ELR (cell line): ENCODE results near the gene FAM171A1.
A peak's percentile ranks its signal among the peaks of the same experiment; 100 is the strongest.
"Not testable (repeated sequence)": the region's sequence is repeated elsewhere in the genome, so short reads cannot be mapped to it uniquely, and the experiment has no call there.

ENCODE experiments used
- DNase-seq: peaks from one replicate; pipeline ENCODE4 v3.0.0-alpha.2; 2015; ENCODE audit warnings: low read depth

The FAM171A1 gene

DNA sequence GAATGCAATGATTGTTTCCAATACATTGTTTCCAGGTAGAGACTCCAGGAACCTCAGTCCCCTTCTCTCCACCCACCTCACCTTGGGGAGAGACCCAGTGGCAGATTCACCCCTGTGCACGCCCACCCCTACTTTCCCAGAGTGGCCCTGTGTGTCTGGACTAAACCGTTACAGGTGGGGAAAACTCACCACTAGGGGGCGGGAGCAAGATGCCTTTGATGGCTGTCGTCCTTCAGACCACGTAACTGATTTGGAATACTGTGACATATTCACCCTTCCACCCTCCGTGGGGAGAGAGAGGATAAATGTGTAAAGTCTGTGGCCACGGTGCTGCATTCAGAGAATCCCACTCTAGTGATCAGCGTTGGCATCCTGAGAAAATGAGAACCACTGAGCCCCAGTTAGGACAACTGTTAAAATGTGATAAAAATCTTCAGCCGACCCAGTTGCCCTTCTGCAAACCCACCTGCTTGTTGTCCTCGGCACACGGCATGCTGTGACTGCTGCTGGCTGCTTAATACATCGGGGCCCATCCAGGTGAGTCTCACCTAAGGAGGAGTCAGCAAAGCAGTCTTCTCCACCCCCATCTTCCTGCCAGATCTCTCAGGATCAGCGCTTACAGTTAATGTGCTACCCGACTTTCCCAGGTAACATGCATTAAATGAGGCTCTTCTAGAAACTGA, 161.1 kb downstream of the FAM171A1 start:
- peak; percentile 89 for DNase-seq

DNA sequence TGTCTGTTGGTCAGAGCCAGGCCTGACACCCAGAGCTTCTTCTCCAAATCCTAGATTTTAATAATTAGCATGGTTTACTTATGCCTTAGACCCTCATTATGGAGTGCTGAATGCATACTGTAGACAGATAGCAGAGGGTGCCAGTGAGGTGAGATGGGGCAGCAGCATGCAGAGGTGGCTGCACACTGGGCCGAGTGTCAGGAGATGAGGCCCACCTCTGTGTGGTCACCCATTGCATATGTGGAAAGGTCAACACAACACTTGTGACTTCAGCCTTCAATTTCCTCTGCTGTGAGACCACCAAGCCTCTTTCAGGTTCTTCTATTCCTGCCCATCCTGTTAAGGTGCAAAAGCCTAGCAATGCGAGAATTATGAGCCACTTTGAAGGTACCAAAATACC, 162.9 kb downstream of the FAM171A1 start:
- DNase-seq, result no peak

DNA sequence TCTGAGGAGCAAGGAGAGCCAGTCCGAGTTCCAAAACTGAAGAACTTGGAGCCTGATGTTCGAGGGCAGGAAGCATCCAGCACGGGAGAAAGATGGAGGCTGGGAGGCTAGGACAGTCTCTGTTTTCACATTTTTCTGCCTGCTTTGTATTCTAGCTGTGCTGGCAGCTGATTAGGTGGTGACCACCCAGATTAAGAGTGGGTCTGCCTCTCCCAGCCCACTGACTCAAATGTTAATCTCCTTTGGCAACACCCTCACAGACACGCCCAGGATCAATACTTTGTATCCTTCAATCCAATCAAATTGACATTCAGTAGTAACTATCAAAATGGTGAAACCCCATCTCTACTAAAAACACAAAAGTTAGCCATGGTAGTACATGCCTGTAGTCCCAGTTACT, 163.7 kb downstream of the FAM171A1 start:
- not testable (repeated sequence) for DNase-seq

DNA sequence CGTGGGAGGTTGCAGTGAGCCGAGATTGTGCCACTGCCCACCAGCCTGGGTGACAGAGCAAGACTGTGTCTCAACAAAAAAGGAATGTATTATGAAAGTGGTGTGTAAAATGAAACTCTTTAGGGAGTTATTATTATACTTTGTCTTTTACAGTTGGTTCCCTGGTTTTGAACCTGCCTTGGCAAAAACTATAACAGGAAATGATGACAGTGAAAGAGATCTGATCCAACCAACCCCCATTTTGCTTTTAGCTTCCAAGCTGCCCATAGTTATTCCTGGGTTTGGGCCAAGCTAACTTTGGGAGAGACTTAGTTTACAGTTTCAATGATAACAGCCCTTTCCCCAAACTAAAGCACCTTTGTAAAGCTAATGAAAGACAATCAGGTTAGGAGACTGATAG, 168.4 kb downstream of the FAM171A1 start:
- no peak for DNase-seq

DNA sequence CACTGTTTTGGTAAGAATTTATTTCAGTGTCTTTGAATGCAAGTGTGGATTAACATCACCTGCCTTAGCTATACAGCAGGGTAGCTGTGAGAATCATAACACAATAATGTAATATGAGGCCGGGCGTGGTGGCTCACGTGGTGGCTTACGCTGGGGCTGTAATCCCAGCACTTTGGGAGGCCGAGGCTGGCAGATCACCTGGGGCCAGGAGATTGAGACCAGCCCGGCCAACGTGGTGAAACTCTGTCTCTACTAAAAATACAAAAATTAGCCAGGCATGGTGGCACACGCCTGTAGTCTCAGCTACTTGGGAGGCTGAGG, 168.8 kb downstream of the FAM171A1 start:
- DNase-seq, result not testable (repeated sequence)

DNA sequence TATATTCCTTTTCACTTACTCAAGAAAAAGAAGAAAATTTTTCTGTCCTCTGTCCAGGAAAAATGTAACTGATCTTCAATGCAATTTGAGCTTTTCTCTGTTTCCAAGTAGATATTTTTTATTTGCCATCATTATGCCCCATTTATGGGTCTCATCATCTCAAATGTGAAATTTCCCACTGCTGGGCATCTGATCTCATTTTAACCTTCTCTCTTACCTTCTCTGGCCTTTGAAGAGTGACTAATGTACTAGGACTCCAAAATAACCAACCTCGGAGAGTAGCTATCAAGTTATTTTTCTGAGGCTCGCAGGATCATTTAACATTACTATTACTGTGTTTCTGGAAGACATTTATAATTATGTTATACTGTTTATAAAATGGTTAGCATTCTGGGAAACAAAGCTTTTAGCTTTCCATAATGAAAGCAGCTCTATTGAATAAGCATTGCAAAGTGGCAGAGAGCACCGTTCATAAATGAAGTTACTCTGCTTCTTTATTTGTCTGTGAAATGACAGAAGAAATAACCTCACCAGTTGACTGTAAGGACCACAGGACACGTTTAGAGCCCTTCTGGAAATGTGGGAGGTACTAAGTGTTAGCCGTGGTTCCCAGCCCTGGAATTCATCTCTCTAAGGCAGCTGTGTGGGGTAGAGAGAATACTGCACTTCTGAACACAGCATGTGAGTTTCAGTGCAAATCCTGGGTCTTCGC, 169.3 kb downstream of the FAM171A1 start:
- peak; percentile 91 for DNase-seq

DNA sequence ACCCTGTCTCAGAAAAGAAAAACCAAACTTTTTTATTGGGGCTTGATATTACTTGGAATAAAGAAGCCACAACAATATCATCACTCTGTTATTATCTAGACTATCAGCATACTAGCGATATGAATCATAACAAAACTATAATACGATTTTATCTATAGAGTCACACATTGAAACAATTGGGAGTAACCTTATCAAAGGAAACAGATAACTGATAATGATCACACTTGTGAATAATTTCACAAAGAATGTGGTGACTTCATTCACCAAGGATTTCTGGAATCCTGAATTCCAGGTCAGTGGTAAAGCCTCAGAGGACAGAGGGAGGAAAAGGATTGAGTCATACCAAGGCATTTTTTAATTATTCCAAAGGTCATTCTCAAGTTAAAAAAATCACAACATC, 170.5 kb downstream of the FAM171A1 start:
- DNase-seq, result peak; percentile 99

DNA sequence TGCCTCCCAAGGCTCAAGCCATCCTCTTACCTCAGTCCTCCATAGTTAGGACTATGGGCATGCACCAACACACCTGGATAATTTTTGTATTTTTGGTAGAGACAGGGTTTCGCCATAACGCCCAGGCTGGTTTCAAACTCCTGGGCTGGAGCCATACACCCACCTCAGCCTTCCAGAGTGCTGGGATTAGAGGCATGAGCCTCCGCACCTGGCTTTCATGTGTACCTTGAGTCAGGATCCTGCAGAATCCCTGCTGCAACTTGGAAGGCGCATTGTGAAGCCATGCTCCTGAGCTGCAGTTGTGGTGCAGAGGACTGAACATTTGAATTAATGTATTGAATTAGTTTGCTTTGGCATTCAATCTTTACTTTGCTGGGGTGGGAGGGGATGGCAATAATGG, 173.2 kb downstream of the FAM171A1 start:
- DNase-seq, result no peak

DNA sequence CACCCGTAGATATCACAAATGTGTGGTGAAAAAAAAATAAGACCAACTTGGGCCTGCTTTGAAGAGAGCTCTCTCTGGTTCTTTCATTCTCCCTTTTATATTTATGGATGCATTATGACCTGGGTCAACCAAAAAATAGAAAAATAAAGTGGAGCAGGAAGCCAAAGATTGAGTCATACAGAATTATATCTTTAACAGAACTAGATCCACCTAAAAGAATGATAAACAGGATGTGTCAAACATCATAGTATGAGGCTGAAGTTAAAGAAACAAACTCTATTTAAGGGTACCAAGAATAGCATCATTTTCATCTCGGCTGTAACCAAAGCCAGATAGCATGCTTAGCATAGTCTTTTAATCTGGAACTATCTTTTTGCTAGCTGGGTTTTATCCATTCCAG, 173.8 kb downstream of the FAM171A1 start:
- peak; percentile 80 for DNase-seq

DNA sequence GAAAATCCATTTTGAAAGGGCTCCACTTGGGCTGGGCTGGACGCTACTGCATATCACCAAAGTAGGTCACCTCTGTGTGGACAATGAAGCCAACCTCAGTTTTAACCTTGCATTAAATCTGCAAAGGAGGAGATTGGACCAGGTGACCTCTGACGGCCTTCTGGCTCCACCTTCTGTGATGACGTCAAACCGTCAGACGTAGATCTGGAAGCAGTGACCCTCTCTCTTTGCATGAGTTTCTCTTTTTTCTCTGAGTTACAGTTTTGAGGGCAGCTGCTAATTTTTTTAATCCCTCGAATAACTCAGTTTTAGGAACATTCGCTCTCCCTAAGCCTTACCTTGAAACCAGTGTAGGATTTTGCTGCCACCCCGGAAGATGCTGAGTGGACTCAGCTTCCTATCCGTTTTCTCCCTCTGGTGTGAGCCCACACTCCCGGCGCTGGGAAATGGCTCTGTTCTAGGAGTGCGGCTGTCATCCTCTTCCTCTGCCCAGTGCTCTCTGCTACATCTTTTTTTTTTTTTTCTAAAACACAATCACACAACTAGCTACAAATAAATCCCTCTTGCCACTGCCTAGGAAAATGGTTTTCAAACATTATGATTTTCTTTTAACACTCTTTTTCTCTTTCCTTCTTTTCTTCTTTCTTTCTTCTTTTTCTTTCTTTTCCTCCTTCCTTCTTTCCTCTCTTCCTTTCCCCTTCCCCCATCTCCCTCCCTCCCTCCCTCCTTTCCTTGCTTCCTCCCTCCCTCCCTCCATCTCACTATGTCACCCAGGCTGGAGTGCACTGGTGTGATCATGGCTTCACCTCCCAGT, 174.9 kb downstream of the FAM171A1 start:
- DNase-seq, result peak; percentile 57

DNA sequence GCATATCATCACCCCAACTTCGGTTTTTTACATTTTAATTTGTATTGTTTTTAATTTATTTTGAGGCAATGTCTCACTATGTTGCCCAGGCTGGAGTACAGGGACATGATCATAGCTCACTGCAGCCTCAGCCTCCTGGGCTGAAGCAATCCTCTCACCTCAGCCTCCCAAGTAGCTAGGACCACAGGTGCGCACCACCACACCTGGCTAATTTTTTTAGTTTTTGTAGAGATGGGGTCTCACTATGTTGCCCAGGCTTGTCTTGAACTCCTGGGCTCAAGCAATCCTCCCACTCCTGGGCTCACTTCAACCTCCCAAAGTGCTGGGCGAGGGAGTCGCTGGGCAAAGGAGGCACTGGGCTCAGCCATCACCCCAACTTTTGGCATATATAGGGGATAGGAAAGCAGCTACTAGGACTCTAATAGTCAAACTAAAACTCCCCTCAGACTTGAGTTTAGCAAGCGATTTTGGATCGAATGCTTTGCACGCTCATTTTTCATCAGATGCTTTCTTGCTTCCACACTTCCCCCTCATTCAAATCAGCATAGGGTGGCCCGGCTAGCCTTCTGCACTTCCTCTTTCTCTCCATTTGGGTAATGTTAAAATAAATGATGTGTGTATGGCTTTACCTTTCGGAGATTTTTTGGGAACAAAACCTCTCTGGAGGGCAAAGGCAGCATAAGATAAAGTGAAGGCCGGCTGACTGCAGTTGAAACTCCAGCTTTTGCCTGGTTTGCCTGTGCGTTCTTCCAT, 181.8 kb downstream of the FAM171A1 start:
- DNase-seq, result no peak

DNA sequence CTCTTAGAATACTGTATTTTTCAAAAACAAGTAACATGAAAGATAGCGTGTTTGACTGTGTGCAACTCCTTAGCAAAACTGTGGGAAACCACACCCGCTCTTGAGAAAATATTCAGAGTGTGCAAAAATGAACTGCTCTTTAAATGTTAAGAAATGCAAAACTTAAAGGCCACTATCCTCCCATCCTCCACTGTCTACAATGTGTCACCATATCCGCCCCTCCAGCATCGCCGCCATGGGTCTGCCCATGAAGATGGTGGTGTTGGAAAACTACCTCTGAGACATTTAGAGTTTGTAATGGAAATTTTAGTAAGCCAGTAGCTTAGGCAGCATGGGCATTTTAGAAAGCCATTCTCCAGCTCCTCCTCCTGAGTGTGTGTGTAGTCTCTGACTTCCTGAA, 182.5 kb downstream of the FAM171A1 start:
- no peak for DNase-seq

DNA sequence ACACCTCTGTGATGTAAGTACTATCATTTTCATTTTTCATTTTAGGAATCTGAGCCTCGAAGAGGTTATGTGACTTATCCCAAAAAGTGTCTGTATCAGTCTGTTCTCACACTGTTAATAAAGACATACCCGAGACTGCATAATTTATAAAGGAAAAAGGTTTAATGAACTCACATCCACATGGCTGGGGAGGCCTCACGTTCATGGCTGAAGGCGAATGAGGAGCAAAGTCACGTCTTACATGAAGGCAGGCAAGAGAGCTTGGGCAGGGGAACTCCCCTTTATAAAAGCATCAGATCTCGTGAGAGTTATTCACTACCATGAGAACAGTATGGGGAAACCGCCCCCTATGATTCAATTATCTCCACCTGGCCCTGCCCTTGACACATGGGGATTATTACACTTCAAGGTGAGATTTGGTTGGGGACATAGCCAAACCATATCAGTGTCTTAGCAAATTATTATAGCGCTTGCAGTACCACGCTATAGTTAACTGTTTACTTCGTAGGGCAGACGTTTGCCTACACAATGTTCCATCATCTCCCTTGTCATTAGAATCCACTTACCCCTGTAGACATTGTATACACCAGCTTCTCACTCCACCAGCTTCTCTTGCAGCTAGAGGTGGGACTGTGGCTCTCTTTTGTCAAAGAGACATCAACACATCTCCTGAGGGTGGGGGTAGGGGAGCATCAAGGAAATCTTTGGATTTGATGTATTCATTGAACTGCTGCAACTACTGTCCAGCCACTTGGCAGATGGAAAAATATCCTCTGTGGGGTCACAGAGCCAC, 187.2 kb downstream of the FAM171A1 start:
- no peak for DNase-seq

DNA sequence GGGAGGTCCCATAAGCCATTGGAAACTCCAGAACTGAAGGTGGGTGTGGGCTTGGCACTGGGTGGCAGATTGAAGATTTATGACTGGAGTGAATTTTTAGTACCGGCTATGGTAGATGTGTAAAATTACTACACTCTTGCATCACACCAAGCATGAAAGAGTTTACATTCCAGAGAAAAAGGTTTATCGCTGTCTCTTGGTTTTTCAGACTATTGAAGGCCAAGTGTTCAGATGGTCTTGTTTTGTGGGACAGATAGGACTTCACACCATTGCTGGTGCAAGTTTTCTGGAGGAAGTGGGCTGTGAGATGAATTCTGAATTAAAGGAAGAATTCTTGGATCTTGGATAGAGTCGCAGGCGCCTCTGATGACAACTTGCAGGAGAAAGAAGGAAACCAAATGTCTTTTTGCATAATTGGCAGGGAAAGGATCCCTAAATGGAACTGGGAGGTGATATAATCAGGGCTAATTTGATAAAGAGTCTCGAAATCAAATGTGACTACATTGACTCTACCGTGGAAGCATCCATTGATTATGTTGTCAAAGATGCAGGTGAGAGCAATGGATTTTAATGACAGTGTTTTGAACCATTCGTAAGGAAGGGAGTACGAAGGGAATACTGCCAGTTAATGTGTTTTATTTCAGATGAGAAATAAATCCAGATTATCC, 188.4 kb downstream of the FAM171A1 start:
- DNase-seq, result no peak

DNA sequence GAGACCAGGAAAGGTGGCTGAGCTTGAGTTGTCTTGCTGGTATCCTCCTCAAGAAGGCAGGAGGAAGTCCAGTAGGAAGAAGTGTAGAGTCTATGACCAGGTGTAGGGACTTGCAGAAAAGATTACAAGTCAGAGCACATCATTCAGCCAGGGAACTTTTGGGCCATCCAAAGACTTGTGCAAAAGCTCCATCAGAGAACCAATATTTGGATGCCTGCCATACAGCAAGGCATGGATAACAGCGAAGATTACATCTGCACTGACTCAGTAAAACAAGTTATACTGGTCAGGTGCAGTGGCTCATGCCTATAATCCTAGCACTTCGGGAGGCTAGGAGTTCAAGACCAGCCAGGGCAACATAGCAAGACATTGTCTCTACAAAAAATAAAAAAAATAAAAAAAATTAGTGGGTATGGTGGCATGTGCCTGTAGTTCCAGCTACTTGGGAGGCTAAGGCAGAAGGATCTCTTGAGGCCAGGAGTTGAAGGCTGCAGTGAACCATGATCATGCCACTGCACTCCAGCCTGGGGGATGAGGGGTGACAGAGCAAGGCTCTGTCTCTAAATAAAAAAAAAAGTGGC, 189.4 kb downstream of the FAM171A1 start:
- no peak for DNase-seq

DNA sequence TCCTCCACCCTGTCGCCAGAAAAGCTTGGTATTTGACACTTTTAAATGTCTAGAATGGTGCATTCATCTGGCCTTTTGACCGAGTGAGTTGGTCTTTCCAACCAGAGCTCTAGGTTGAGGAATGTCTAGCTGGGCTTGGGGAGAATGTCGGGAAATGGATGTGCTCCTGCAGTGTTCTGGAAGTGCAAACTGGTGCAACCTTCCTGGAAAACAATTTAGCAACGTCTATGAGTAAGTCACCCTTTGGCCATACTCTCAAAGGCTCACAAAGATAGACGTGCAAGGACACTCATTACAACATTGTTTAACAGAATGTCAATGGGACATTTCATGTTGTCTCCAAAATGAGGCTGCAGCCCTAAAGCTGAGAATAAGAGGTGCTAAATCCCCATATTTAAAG, 190.4 kb downstream of the FAM171A1 start:
- DNase-seq, result peak; percentile 42

DNA sequence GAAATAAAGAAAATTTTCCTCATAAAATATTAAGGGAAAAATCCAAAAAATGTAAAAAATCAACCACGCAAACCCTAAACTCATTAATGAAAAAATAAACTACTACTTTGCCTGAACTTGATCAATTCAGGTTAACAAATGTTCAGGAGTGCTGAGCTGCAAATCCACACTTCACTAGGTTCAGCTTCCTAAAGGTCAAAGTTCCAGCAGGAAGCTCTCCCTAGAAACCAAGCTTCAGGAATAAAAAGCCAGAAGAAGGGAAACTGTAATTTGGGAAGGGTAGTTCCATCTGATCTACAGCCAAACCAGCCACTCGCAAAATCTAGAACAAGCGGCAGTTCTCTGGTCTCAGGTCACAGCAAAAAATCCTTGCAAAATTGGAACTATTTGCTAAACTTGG, 194.8 kb downstream of the FAM171A1 start:
- no peak for DNase-seq

DNA sequence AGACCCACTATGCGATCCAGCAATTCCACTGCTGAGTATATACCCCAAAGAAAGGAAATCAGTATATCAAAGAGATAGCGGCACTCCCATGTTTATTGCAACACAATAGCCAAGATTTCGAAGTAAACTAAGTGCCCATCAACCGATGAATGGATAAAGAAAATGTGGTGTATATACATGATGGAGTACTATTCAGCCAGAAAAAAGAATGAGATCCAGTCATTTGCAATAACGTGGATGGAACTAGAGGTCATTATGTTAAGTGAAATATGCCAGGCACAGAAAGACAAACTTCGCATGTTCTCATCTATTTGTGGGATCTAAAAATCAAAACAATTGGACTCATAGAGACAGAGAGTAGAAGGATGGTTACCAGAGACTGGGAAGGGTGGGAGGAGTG, 195.5 kb downstream of the FAM171A1 start:
- no peak for DNase-seq

DNA sequence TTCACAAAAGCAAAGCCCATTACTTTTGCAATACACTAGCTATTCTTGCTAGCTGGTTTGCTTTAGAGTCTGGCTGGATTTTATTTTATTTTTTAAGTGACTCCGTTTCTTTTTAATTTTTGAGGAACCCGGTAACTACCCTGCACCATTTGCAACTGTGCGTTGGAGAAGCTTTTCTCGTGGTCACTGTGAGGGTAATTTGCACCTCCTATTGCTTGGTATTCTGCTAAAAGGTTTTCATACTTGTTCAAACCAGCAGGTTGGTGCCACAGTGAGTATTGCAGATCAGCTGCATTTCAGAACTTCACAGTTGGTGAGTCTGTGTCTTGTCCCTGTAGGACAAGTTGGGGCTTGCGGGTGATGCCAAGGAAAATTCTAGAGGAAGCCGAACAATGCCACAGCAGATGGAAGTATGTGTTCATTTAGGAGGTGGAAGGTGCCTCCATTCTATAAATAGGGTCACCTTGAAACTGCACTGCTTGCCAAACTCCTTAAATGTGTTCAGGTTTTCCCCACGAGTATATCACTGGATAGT, 198.7 kb downstream of the FAM171A1 start:
- no peak for DNase-seq
